Measurements from ENCODE around the gene RCOR1.

- no peak for TF ChIP-seq CTCF (optimal IDR thresholded peaks at IDR 0.05 in 1 of 3, IDR thresholded peaks at IDR 0.05 in 1 of 3, conservative IDR thresholded peaks at IDR 0.05 in 1 of 3; ENCODE audit: extremely low read depth in 1 of 3, insufficient read depth in 2 of 3, low read length in 3 of 3)
- TF ChIP-seq EZH2 (IDR thresholded peaks at IDR 0.05; ENCODE audit: low read length): no peak
These were observed 95.8 kb downstream of the RCOR1 start for GRCh38 chr14:102688290-102688689.

Measured in keratinocyte (primary cell).